Measurements from ENCODE around the gene TMEM98. TPM values are rescaled to one million over a fixed set of nuclear protein-coding genes. Genes with fewer than 3 reads are reported as not detected.
A peak's percentile ranks its signal among the peaks of the same experiment; 100 is the strongest.
"Not testable (repeated sequence)": the region's sequence is repeated elsewhere in the genome, so short reads cannot be mapped to it uniquely, and the experiment has no call there.

TMEM98 gene
- total RNA-seq, 4 donors from 2014 or later, result 39.3 to 73.4 (median 54.2) TPM

DNA sequence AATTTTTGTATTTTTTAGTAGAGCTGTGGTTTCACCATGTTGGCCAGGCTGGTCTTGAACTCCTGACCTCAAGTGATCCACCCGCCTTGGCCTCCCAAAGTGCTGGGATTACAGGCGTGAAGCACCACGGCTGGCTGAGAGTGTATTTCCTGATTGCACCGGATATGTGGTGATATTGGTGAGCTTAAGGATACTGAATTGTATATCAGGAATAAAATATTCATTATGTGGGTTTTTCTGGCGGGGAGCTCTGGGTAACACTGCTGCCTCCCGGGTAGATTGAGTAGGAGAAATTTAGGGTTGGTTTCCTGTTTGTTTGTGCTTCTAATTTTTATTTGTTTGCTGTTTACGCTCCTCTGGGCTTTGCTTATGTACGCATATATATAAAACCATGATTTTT, 7.7 kb upstream of the TMEM98 start:
- H3K36me3 ChIP-seq, result no peaks in the 10 kb centered on the region
- no peaks in the 10 kb centered on the region for H3K27me3 ChIP-seq
- intact Hi-C loops (cut with DNase I), result no loop called here
- H3K4me3 ChIP-seq, result no peak overlapping the region
- H3K27ac ChIP-seq (replicated peaks in 1 of 4), result no peak overlapping the region
- TF ChIP-seq EP300 (IDR thresholded peaks at IDR 0.05), result no peak
- no peak for TF ChIP-seq POLR2A (IDR thresholded peaks at IDR 0.05; ENCODE audit: low read depth)
- TF ChIP-seq, protein P1, sequence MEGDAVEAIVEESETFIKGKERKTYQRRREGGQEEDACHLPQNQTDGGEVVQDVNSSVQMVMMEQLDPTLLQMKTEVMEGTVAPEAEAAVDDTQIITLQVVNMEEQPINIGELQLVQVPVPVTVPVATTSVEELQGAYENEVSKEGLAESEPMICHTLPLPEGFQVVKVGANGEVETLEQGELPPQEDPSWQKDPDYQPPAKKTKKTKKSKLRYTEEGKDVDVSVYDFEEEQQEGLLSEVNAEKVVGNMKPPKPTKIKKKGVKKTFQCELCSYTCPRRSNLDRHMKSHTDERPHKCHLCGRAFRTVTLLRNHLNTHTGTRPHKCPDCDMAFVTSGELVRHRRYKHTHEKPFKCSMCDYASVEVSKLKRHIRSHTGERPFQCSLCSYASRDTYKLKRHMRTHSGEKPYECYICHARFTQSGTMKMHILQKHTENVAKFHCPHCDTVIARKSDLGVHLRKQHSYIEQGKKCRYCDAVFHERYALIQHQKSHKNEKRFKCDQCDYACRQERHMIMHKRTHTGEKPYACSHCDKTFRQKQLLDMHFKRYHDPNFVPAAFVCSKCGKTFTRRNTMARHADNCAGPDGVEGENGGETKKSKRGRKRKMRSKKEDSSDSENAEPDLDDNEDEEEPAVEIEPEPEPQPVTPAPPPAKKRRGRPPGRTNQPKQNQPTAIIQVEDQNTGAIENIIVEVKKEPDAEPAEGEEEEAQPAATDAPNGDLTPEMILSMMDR (IDR thresholded peaks at IDR 0.05), result no peak
- TF ChIP-seq POLR2AphosphoS5 (IDR thresholded peaks at IDR 0.05), result no peak
- no peaks in the 10 kb centered on the region for H3K9me3 ChIP-seq
- whole genome bisulfite sequencing, result 84% methylated on average over 8 of the region's 8 CpGs
- no peaks in the 10 kb centered on the region for H3K4me1 ChIP-seq
- DNase-seq (ENCODE audit: extremely low spot score), result peak; percentile 57

DNA sequence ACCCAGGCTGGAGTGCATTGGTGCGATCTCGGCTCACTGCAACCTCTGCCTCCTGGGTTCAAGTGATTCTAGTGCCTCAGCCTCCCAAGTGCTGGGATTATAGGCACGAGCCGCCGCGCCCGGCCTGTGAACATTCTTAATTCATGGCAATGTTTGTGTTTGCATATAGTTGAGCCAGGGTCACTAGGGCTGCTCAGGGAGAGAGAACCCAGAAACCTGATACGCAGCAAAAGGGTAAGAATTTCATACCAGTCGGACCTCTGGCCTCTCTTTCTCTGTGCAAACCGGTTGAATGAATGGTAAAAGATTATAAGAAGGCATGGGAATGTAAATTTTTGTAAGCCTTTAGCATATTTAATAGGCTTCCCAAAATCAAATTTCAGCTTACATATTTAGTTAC, 6.9 kb upstream of the TMEM98 start:
- Histone ChIP-seq H3K27me3 (no peaks in the 10 kb centered on the region), H3K36me3 (no peaks in the 10 kb centered on the region), H3K27ac (replicated peaks in 1 of 4) (no peak overlapping the region), H3K9me3 (no peaks in the 10 kb centered on the region), H3K4me3 (no peak overlapping the region), H3K4me1 (no peaks in the 10 kb centered on the region)
- no peak for TF ChIP-seq EP300 (IDR thresholded peaks at IDR 0.05)
- no peak for TF ChIP-seq POLR2AphosphoS5 (IDR thresholded peaks at IDR 0.05)
- TF ChIP-seq POLR2A (IDR thresholded peaks at IDR 0.05; ENCODE audit: low read depth), result no peak
- TF ChIP-seq, protein P1 (IDR thresholded peaks at IDR 0.05), result no peak
- intact Hi-C loops (cut with DNase I), result no loop called here
- 86% methylated on average over 10 of the region's 10 CpGs for whole genome bisulfite sequencing
- DNase-seq (ENCODE audit: extremely low spot score), result no peak

DNA sequence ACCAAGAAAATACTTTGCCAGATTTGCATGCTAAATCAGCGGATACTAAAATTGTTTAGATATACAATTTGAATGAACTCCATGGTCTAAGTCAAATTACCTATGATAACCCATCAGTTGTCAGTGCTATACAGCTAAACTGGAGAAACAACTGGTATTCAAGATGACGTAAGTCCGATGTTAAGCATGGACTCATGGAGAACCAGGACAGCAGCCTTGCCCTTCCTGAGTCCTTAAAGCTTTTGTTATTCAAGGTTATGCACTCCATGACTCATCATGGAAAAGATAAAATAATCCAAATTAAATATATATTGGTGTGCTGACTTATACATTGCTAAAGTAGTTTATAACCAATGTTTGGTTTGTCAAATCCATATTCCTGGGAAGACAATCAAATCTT, 4.0 kb upstream of the TMEM98 start:
- H3K36me3 ChIP-seq; H3K4me3 ChIP-seq; H3K9me3 ChIP-seq; H3K27me3 ChIP-seq; H3K27ac ChIP-seq (replicated peaks in 1 of 4); intact Hi-C loops (cut with DNase I); DNase-seq (ENCODE audit: extremely low spot score): not testable (repeated sequence)
- H3K4me1 ChIP-seq, result peaks cover 4 to 16% (median 9%) of the 10 kb centered on the region in 4 donors
- WGBS, result 91% methylated on average over 3 of the region's 3 CpGs

DNA sequence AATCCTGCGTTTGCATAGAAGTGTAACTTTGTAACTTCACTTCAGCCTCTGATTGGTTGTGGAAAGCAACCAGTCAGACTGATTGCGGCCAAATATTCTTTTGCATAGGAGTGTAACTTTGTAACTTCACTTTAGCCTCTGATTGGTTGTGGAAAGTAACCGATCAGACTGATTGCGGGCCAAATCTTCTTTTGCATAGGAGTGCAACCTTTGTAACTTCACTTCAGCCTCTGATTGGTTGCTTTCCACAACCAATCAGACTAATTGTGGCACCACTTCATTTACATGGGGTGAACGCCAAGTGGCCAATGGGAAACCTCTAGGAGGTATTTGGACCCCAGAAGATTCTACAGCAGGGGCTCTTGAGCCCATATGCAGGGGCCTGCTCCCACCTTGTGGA, 1.8 kb upstream of the TMEM98 start:
- peaks cover 0 to 6% (median 0%) of the 10 kb centered on the region in 4 donors for H3K27me3 ChIP-seq
- no peak for DNase-seq (ENCODE audit: extremely low spot score)
- no peak overlapping the region for H3K27ac ChIP-seq (replicated peaks in 1 of 4)
- H3K4me3 ChIP-seq, result no peak overlapping the region
- intact Hi-C loops (cut with DNase I), result no loop called here
- H3K4me1 ChIP-seq, result peaks cover 4 to 32% (median 19%) of the 10 kb centered on the region in 4 donors
- H3K9me3 ChIP-seq, result no peaks in the 10 kb centered on the region
- H3K36me3 ChIP-seq, result no peaks in the 10 kb centered on the region
- 95% methylated on average over 5 of the region's 5 CpGs for WGBS
- TF ChIP-seq POLR2AphosphoS5 (IDR thresholded peaks at IDR 0.05), result no peak
- TF ChIP-seq, protein P1 (IDR thresholded peaks at IDR 0.05), result no peak
- TF ChIP-seq EP300 (IDR thresholded peaks at IDR 0.05), result no peak
- no peak for TF ChIP-seq POLR2A (IDR thresholded peaks at IDR 0.05; ENCODE audit: low read depth)

DNA sequence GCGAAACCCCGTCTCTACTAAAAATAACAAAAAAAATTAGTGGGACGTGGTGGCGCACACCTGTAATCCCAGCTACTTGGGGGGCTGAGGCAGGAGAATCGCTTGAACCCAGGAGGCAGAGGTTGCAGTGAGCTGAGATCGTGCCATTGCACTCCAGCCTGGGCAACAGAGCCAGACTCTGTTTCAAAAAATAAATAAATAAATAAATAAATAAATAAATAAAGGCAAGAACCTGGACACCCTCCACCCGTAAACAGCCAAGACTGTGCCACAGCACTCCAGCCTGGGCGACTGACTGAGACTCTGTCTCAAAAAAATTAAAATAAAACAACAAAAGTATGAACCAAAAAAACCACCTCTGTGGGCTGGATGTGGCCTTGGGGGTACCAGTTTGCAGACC, 1.2 kb upstream of the TMEM98 start:
- not testable (repeated sequence) for H3K4me3 ChIP-seq
- 98% methylated on average over 8 of the region's 8 CpGs for WGBS

DNA sequence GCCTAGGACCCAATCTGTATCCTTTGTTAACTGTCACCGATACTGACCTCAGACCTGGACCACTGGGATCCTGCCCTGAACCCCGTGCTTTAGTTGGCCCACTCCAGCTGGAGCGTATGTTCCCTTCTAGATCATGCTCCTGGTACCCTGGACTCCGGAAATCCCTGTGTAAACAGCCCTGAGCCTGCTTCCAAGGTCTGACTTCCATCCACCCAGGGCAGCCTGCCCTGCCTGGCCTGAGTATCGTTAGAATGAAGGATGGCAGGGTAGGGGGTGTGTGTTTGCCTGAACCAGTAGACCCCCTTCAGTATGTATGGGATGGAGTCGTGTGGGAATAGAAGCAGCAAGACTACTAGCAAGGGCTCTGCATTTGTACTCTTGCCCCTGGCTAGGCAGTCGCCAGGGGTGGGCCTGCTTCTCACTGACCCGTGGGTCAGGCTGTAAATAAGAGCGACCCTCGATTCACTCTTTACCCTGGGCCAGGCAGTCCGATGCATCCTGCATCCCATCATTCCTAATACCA, 691 bp upstream of the TMEM98 start:
- 42% methylated on average over 11 of the region's 11 CpGs for WGBS
- Histone ChIP-seq H3K36me3 (peaks cover 0 to 7% (median 0%) of the 10 kb centered on the region in 4 donors), H3K27me3 (peaks cover 0 to 6% (median 0%) of the 10 kb centered on the region in 4 donors), H3K9me3 (no peaks in the 10 kb centered on the region), H3K4me3 (peak overlapping the region; percentile 75 to 81 (median 78)), H3K27ac (replicated peaks in 1 of 4) (peak overlapping the region; percentile 73 to 85 (median 78)), H3K4me1 (peaks cover 4 to 32% (median 19%) of the 10 kb centered on the region in 4 donors)
- intact Hi-C loops (cut with DNase I), result no loop called here
- no peak for DNase-seq (ENCODE audit: extremely low spot score)
- TF ChIP-seq POLR2A (IDR thresholded peaks at IDR 0.05; ENCODE audit: low read depth) (no peak), POLR2AphosphoS5 (IDR thresholded peaks at IDR 0.05) (no peak), EP300 (IDR thresholded peaks at IDR 0.05) (no peak)
- TF ChIP-seq, protein P1 (IDR thresholded peaks at IDR 0.05), result no peak

More for the DNA sequence above, 1.2 kb upstream of the TMEM98 start:
- H3K27ac ChIP-seq (replicated peaks in 1 of 4); H3K27me3 ChIP-seq; H3K9me3 ChIP-seq; intact Hi-C loops (cut with DNase I); DNase-seq (ENCODE audit: extremely low spot score); H3K36me3 ChIP-seq: not testable (repeated sequence)
- peaks cover 4 to 32% (median 19%) of the 10 kb centered on the region in 4 donors for H3K4me1 ChIP-seq

Measured in esophagus muscularis mucosa (tissue), 4 donors.